Smooth muscle cell (in vitro differentiated cells): Measurements from ENCODE around the gene N4BP2. TPM values are rescaled to one million over a fixed set of nuclear protein-coding genes. Genes with fewer than 3 reads are reported as not detected.

Experiments used
- DNase-seq: peaks from one replicate; lab custom pipeline; 2025; ENCODE audit not compliant: unreplicated experiment; lab: John Stamatoyannopoulos, UW
- H2AFZ ChIP-seq: fragments of 200-600 bp; sonication (generic); 2 replicates; pipeline ENCODE4 v1.6.0; 2016; ENCODE audit warnings: antibody characterized with exemption, low read depth, mild to moderate bottlenecking
- H3F3A ChIP-seq: fragments of 200-600 bp; sonication (generic); 2 replicates; pipeline ENCODE4 v1.6.0; 2017; ENCODE audit warnings: antibody characterized with exemption, low read depth
- H3K27ac ChIP-seq: fragments of 200-600 bp; sonication (generic); 2 replicates; pipeline ENCODE4 v1.5.1; 2016; ENCODE audit warnings: low read depth, mild to moderate bottlenecking
- H3K27me3 ChIP-seq: fragments of 200-600 bp; sonication (generic); 2 replicates; pipeline ENCODE4 v1.6.1; 2016; ENCODE audit warnings: low read depth, mild to moderate bottlenecking
- H3K36me3 ChIP-seq: fragments of 200-600 bp; sonication (generic); 2 replicates; pipeline ENCODE4 v1.5.1; 2016; ENCODE audit warnings: low read depth
- H3K4me1 ChIP-seq: fragments of 200-600 bp; sonication (generic); 2 replicates; pipeline ENCODE4 v1.5.1; 2016; ENCODE audit warnings: low read depth
- H3K4me2 ChIP-seq: fragments of 200-600 bp; sonication (generic); 2 replicates; pipeline ENCODE4 v1.6.0; 2016; ENCODE audit warnings: mild to moderate bottlenecking
- H3K4me3 ChIP-seq: fragments of 200-600 bp; sonication (generic); 2 replicates; pipeline ENCODE4 v1.5.1; 2016; ENCODE audit warnings: mild to moderate bottlenecking
- H3K79me2 ChIP-seq: fragments of 200-600 bp; sonication (generic); 2 replicates; pipeline ENCODE4 v1.6.0; 2016; ENCODE audit warnings: low read depth, mild to moderate bottlenecking
- H3K9ac ChIP-seq: fragments of 200-600 bp; sonication (generic); 2 replicates; pipeline ENCODE4 v1.6.0; 2016; ENCODE audit warnings: low read depth
- H3K9me3 ChIP-seq: fragments of 200-600 bp; sonication (generic); replicated peaks from 2 replicates; pipeline ENCODE4 v1.5.1; 2016; ENCODE audit warnings: low read depth
- H4K20me1 ChIP-seq: fragments of 200-600 bp; sonication (generic); 2 replicates; pipeline ENCODE4 v1.6.0; 2016; ENCODE audit warnings: low read depth
- CTCF ChIP-seq: fragments of 200-600 bp; sonication (generic); IDR thresholded peaks from 2 replicates; pipeline ENCODE4 v1.5.1; 2017; ENCODE audit warnings: borderline replicate concordance, mild to moderate bottlenecking, antibody characterized with exemption; ENCODE audit not compliant: insufficient read depth, poor library complexity, severe bottlenecking
- WGBS: methylation state at CpG from one replicate; pipeline ENCODE4 v1.1.7; 2016; ENCODE audit warnings: low lambda C conversion rate; 5-methylcytosine and 5-hydroxymethylcytosine counted together
- polyA plus RNA-seq: library from polyadenylated mRNA; unstranded; fragments of >200 nt; fragmentation: Nextera tagmentation; extraction: Ambion mirVana; gene quantifications from 2 replicates; pipeline ENCODE4 v1.2.1, GENCODE V29; 2016
- total RNA-seq: library from RNA; depleted of rRNA; stranded (reverse); fragments of >200 nt; gene quantifications from 2 replicates; pipeline ENCODE4 v1.2.3, GENCODE V29; 2014

The N4BP2 gene
- total and polyA plus RNA-seq, 2 experiments from 2014 or later, result 9.0 to 40.0 TPM

GRCh38 chr4:40032785-40033184 lies 23.9 kb upstream of the N4BP2 start:
- DNase-seq, result no peak
- WGBS, result 94% methylated on average over 3 of the region's 22 CpGs

GRCh38 chr4:40033613-40034012 lies 23.0 kb upstream of the N4BP2 start:
- no peaks in the 10 kb centered on the region for H3F3A ChIP-seq
- TF ChIP-seq CTCF, result no peak
- DNase-seq, result no peak
- no peak overlapping the region for H2AFZ ChIP-seq
- H3K79me2 ChIP-seq, result no peaks in the 10 kb centered on the region
- H3K9me3 ChIP-seq, result no peaks in the 10 kb centered on the region
- H4K20me1 ChIP-seq, result no peaks in the 10 kb centered on the region
- no peak overlapping the region for H3K4me3 ChIP-seq
- H3K36me3 ChIP-seq, result no peaks in the 10 kb centered on the region
- H3K27ac ChIP-seq, result no peak overlapping the region
- H3K4me2 ChIP-seq, result no peak overlapping the region
- WGBS, result 53% methylated on average over 2 of the region's 2 CpGs
- no peaks in the 10 kb centered on the region for H3K27me3 ChIP-seq
- no peaks in the 10 kb centered on the region for H3K4me1 ChIP-seq
- no peak overlapping the region for H3K9ac ChIP-seq

More at GRCh38 chr4:40032785-40033184, 23.9 kb upstream of the N4BP2 start:
- Histone ChIP-seq H3K36me3 (no peaks in the 10 kb centered on the region), H3K27me3 (no peaks in the 10 kb centered on the region), H3K4me3 (no peak overlapping the region), H4K20me1 (no peaks in the 10 kb centered on the region), H3F3A (no peaks in the 10 kb centered on the region), H3K4me2 (no peak overlapping the region), H3K9me3 (no peaks in the 10 kb centered on the region), H3K27ac (no peak overlapping the region), H2AFZ (no peak overlapping the region), H3K9ac (no peak overlapping the region), H3K79me2 (no peaks in the 10 kb centered on the region), H3K4me1 (no peaks in the 10 kb centered on the region)
- no peak for TF ChIP-seq CTCF

- no peak for DNase-seq
- no peak overlapping the region for H3K4me2 ChIP-seq
- no peaks in the 10 kb centered on the region for H3K9me3 ChIP-seq
- H3K27me3 ChIP-seq, result no peaks in the 10 kb centered on the region
- no peak overlapping the region for H3K4me3 ChIP-seq
- TF ChIP-seq CTCF, result no peak
- H2AFZ ChIP-seq, result no peak overlapping the region
- H3F3A ChIP-seq, result no peaks in the 10 kb centered on the region
- H3K79me2 ChIP-seq, result no peaks in the 10 kb centered on the region
- no peak overlapping the region for H3K9ac ChIP-seq
- H3K36me3 ChIP-seq, result no peaks in the 10 kb centered on the region
- WGBS, result 93% methylated on average over 7 of the region's 7 CpGs
- no peaks in the 10 kb centered on the region for H3K4me1 ChIP-seq
- no peaks in the 10 kb centered on the region for H4K20me1 ChIP-seq
- H3K27ac ChIP-seq, result no peak overlapping the region
These were observed 17.7 kb upstream of the N4BP2 start for GRCh38 chr4:40038977-40039376.

- H4K20me1 ChIP-seq, result no peaks in the 10 kb centered on the region
- WGBS, result 89% methylated on average over 4 of the region's 4 CpGs
- DNase-seq, result no peak
- H3K9ac ChIP-seq, result no peak overlapping the region
- no peaks in the 10 kb centered on the region for H3K4me1 ChIP-seq
- H3K4me2 ChIP-seq, result no peak overlapping the region
- no peaks in the 10 kb centered on the region for H3K9me3 ChIP-seq
- H3K27ac ChIP-seq, result no peak overlapping the region
- H3K27me3 ChIP-seq, result no peaks in the 10 kb centered on the region
- no peaks in the 10 kb centered on the region for H3K36me3 ChIP-seq
- H3K4me3 ChIP-seq, result no peak overlapping the region
- no peak for TF ChIP-seq CTCF
- H3K79me2 ChIP-seq, result no peaks in the 10 kb centered on the region
- H2AFZ ChIP-seq, result no peak overlapping the region
- H3F3A ChIP-seq, result no peaks in the 10 kb centered on the region
These were observed 15.7 kb upstream of the N4BP2 start for GRCh38 chr4:40040908-40041307.
